HCT116 (cell line): Measurements from ENCODE around the gene HDGF. TPM values are rescaled to one million over a fixed set of nuclear protein-coding genes. Genes with fewer than 3 reads are reported as not detected.
A peak's percentile ranks its signal among the peaks of the same experiment; 100 is the strongest.

Experiments
- ATAC-seq: fragments of 200-7000 bp; cut with Tn5 transposase; 2 replicates; pipeline ENCODE4 v1.9.1; 2020; ENCODE audit warnings: mild to moderate bottlenecking, moderate library complexity
- BruUV-seq: library from RNA; stranded (reverse); fragments of 400-500 nt; replicated peaks from 2 replicates; lab custom pipeline; 2021; lab: Mats Ljungman, UMichigan
- CTCF ChIA-PET: fragments of 300-600 bp; sonication (Branson Sonifier 250); formaldehyde crosslinking; loops from one replicate; lab custom pipeline; 2021; ENCODE audit warnings: antibody characterized with exemption; lab: Charles Lee
- POLR2A ChIA-PET: fragments of 300-600, 350-600 bp; sonication (Branson Sonifier 250); formaldehyde crosslinking; loops from one replicate; lab custom pipeline; 2021; ENCODE audit warnings: antibody characterized with exemption; lab: Charles Lee
- RAD21 ChIA-PET, 2 experiments: fragments of 300-600 bp; sonication (Branson Sonifier 250); formaldehyde crosslinking; loops; one replicate each; lab custom pipeline; 2023; ENCODE audit warnings: low total read pairs in 2 of 2; ENCODE audit not compliant: uncharacterized antibody in 2 of 2, unreplicated experiment in 2 of 2, low non-redundant PET in 1 of 2; lab: Charles Lee
- DNase-seq: peaks from one replicate; pipeline ENCODE4 v3.0.0-alpha.2; 2010; ENCODE audit warnings: low read depth, low spot score
- H2AFZ ChIP-seq: fragments of 200-600 bp; shearing (Covaris generic), sonication (generic); 2 replicates; pipeline ENCODE4 v1.6.1; 2017; ENCODE audit warnings: low read depth, mixed run types, mixed read lengths, antibody characterized with exemption, low read length; ENCODE audit not compliant: poor library complexity, severe bottlenecking
- H3K27ac ChIP-seq: 2 replicates; pipeline ENCODE4 v1.5.1; 2012; ENCODE audit warnings: low read depth, low read length
- H3K27me3 ChIP-seq: fragments of 200-600 bp; sonication (generic); 2 replicates; pipeline ENCODE4 v1.6.1; 2016; ENCODE audit warnings: mixed run types, low read length, mixed read lengths; ENCODE audit not compliant: insufficient read depth
- H3K36me3 ChIP-seq, 2 experiments: fragments of 200-500 bp in 1 of 2; fragments of 200-600 bp in 1 of 2; sonication (Bioruptor generic) in 1 of 2; sonication (generic) in 1 of 2; 2 replicates each; pipeline versions ENCODE4 v1.5.1 to v1.6.1; 2014 to 2016; ENCODE audit warnings: low read length in 2 of 2, inconsistent platforms in 1 of 2, mixed read lengths in 1 of 2, mixed run types in 1 of 2; ENCODE audit not compliant: insufficient read depth in 2 of 2, control insufficient read depth in 1 of 2
- H3K4me1 ChIP-seq, 2 experiments: fragments of 200-600 bp in 1 of 2; sonication (generic) in 1 of 2; 2 replicates each; pipeline versions ENCODE4 v1.5.1 to v1.6.1; 2012 to 2017; ENCODE audit warnings: low read length in 2 of 2, inconsistent platforms in 1 of 2, mild to moderate bottlenecking in 1 of 2, mixed read lengths in 1 of 2, mixed run types in 1 of 2, moderate library complexity in 1 of 2; ENCODE audit not compliant: insufficient read depth in 2 of 2, control insufficient read depth in 1 of 2
- H3K4me2 ChIP-seq: fragments of 200-600 bp; sonication (generic); 2 replicates; pipeline ENCODE4 v1.6.1; 2017; ENCODE audit warnings: mixed run types, low read length, mixed read lengths
- H3K4me3 ChIP-seq, 2 experiments: fragments of 200-600 bp in 1 of 2; sonication (generic) in 1 of 2; replicated peaks in 1 of 2; 2 replicates each; pipeline ENCODE4 v1.5.1; 2011 to 2016; ENCODE audit warnings: low read length in 2 of 2, control low read depth in 1 of 2, low read depth in 1 of 2, mild to moderate bottlenecking in 1 of 2, mixed read lengths in 1 of 2, mixed run types in 1 of 2
- H3K79me2 ChIP-seq: fragments of 200-600 bp; sonication (generic); 2 replicates; pipeline ENCODE4 v1.6.1; 2017; ENCODE audit warnings: mild to moderate bottlenecking, mixed run types, low read length, moderate library complexity, mixed read lengths; ENCODE audit not compliant: insufficient read depth
- H3K9ac ChIP-seq: fragments of 200-600 bp; sonication (generic); 2 replicates; pipeline ENCODE4 v1.6.1; 2016; ENCODE audit warnings: low read length, mixed read lengths
- H3K9me2 ChIP-seq: fragments of 200-600 bp; sonication (generic), shearing (Covaris generic); 2 replicates; pipeline ENCODE4 v1.6.1; 2017; ENCODE audit warnings: mixed run types, mild to moderate bottlenecking, moderate library complexity; ENCODE audit not compliant: insufficient read depth
- H3K9me3 ChIP-seq, 2 experiments: fragments of 200-500 bp in 1 of 2; fragments of 200-600 bp in 1 of 2; sonication (Bioruptor generic) in 1 of 2; sonication (generic) in 1 of 2; 2 replicates each; pipeline ENCODE4 v1.6.1; 2014 to 2017; ENCODE audit warnings: low read length in 2 of 2, mixed read lengths in 2 of 2, inconsistent platforms in 1 of 2, low read depth in 1 of 2, mild to moderate bottlenecking in 1 of 2, mixed run types in 1 of 2, moderate library complexity in 1 of 2; ENCODE audit not compliant: control insufficient read depth in 1 of 2, insufficient read depth in 1 of 2
- H4K20me1 ChIP-seq: fragments of 200-600 bp; sonication (generic), shearing (Covaris generic); 2 replicates; pipeline ENCODE4 v1.6.1; 2017; ENCODE audit warnings: mixed run types, mild to moderate bottlenecking, moderate library complexity; ENCODE audit not compliant: insufficient read depth
- CBX3 ChIP-seq: IDR thresholded peaks from 2 replicates; pipeline ENCODE4 v1.6.1; 2012; ENCODE audit warnings: low read depth
- EGR1 ChIP-seq: IDR thresholded peaks from 2 replicates; pipeline ENCODE4 v1.6.1; 2012; ENCODE audit warnings: low read depth
- ELF1 ChIP-seq: IDR thresholded peaks from 2 replicates; pipeline ENCODE4 v1.6.1; 2012; ENCODE audit warnings: low read depth, borderline replicate concordance
- EZH2phosphoT487 ChIP-seq: fragments of 200-600 bp; IDR thresholded peaks from 2 replicates; pipeline ENCODE4 v1.6.1; 2018; ENCODE audit warnings: antibody characterized with exemption, borderline replicate concordance
- FOSL1 ChIP-seq: IDR thresholded peaks from 2 replicates; pipeline ENCODE4 v1.6.1; 2012; ENCODE audit warnings: low read depth
- JUND ChIP-seq: IDR thresholded peaks from 2 replicates; pipeline ENCODE4 v1.6.1; 2012
- POLR2A ChIP-seq: IDR thresholded peaks from 2 replicates; pipeline ENCODE4 v1.7.0; 2011; ENCODE audit warnings: borderline replicate concordance; ENCODE audit not compliant: insufficient read depth, insufficient read length; ENCODE audit errors: extremely low read depth
- POLR2AphosphoS5 ChIP-seq: IDR thresholded peaks from 2 replicates; pipeline ENCODE4 v1.6.1; 2011; ENCODE audit warnings: mild to moderate bottlenecking, low read depth, low read length, moderate library complexity
- RAD21 ChIP-seq: IDR thresholded peaks from 2 replicates; pipeline ENCODE4 v1.6.1; 2012; ENCODE audit warnings: low read depth, mild to moderate bottlenecking
- SIN3A ChIP-seq: IDR thresholded peaks from 2 replicates; pipeline ENCODE4 v1.6.1; 2012; ENCODE audit warnings: low read depth
- SP1 ChIP-seq: IDR thresholded peaks from 2 replicates; pipeline ENCODE4 v1.6.1; 2012; ENCODE audit warnings: low read depth
- TCF7L2 ChIP-seq: IDR thresholded peaks from 2 replicates; pipeline ENCODE4 v1.7.0; 2011; ENCODE audit warnings: borderline replicate concordance, inconsistent platforms; ENCODE audit not compliant: insufficient read depth, insufficient read length; ENCODE audit errors: extremely low read depth
- YY1 ChIP-seq: IDR thresholded peaks from 2 replicates; pipeline ENCODE4 v1.6.1; 2011; ENCODE audit warnings: low read length, low read depth, moderate library complexity, mild to moderate bottlenecking; ENCODE audit not compliant: insufficient replicate concordance; ENCODE audit errors: extremely low read depth
- ZFX ChIP-seq: fragments of 450-650 bp; IDR thresholded peaks from 2 replicates; pipeline ENCODE4 v1.6.1; 2017
- ZNF274 ChIP-seq: fragments of 200-500 bp; sonication (Bioruptor generic); IDR thresholded peaks from 2 replicates; pipeline ENCODE4 v1.6.1; 2014; ENCODE audit warnings: mild to moderate bottlenecking, low read depth, low read length, inconsistent platforms
- intact Hi-C: fragments of 100-400 bp; cut with micrococcal nuclease; formaldehyde crosslinking; loops from 2 replicates; pipeline ENCODE4 v1.10.0; 2022
- total RNA-seq: library from RNA; stranded (reverse); gene quantifications from one replicate; pipeline ENCODE4 v1.2.1, GENCODE V29; 2021; ENCODE audit not compliant: unreplicated experiment
- TF ChIP-seq, protein P1 (sequence below): IDR thresholded peaks from 2 replicates; pipeline ENCODE4 v1.6.1; 2011; ENCODE audit warnings: mild to moderate bottlenecking, low read length, moderate library complexity; ENCODE audit not compliant: insufficient replicate concordance; ENCODE audit errors: extremely low read depth
- TF ChIP-seq, protein P2 (sequence below): IDR thresholded peaks from 2 replicates; pipeline ENCODE4 v1.6.1; 2012
- TF ChIP-seq, protein P3 (sequence below): IDR thresholded peaks from 2 replicates; pipeline ENCODE4 v1.6.1; 2012
- TF ChIP-seq, protein P4 (sequence below): IDR thresholded peaks from 2 replicates; pipeline ENCODE4 v1.6.1; 2012; ENCODE audit warnings: low read depth

HDGF gene
- total RNA-seq, 1 experiment from 2014 or later: 304 TPM

DNA sequence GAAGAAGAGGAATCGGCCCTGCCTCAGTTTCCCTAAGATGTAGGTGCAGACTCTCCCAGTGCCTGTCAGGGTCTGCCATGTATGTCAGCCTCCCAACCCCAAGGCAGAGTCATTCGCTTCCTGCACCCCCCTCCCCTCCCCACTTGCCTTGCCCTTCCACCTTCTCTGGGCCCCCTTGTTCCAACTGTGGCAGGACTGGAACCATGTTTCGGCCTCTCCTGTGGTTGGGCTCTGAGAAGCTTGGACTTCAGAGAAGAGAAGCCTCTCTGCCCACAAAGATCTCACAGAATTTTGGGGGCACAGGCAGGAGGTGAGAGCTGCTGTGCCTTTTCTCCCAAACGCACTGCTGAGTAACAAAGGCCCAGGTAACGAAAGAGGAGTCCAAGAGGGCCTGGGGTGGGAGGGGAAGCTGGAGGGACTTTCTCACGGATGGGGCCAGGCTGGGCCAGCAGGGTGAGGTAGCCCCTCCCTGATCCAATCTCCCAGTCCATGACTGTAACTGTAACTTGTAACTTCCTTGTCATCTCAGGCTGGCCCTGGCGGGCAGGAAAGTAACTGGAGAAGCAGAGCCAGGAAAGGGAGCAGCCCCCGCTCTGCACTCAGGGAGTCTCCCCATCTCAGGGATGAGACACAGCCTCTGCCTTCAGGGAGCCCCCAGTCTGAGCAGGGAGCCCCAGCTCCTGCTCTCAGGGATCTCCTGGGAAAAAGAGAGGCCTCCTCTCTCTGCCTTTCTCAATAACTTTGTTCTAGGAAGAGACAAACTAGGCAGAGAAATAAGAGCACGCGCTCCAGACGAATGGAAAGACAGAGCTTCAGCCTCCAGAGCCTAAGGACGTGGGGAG, 57.4 kb downstream of the HDGF start:
- Histone ChIP-seq H3K9ac (peak overlapping the region; percentile 55), H3K36me3 (peaks cover 6% of the 10 kb centered on the region in 2 experiments; a peak in 3 of 4 replicates), H3K4me2 (peak overlapping the region; percentile 84), H3K27me3 (no peaks in the 10 kb centered on the region), H3K27ac (peak overlapping the region; percentile 72), H2AFZ (no peak overlapping the region), H4K20me1 (no peaks in the 10 kb centered on the region), H3K9me2 (no peaks in the 10 kb centered on the region), H3K79me2 (no peaks in the 10 kb centered on the region), H3K4me3 (no peak overlapping the region), H3K9me3 (no peaks in the 10 kb centered on the region), H3K4me1 (peaks cover 51 to 57% of the 10 kb centered on the region in 2 experiments)
- POLR2A ChIA-PET: interaction anchor here (0.7 to 4.1 kb wide), 2 partner anchors 10 to 32 kb away, joined by 3 to 36 read pairs; partner anchors contain the start of gene CRABP2
- RAD21 ChIA-PET: no interaction called here
- CTCF ChIA-PET: interaction anchor here (1.0 to 10.0 kb wide), 3 partner anchors 14 to 233 kb away, joined by 3 to 310 read pairs (median 9); partner anchors contain the start of gene CRABP2
- intact Hi-C loops: no loop called here
- no TSS peak for BruUV-seq
- TF ChIP-seq YY1: no peak
- no peak for TF ChIP-seq TCF7L2
- TF ChIP-seq, protein P1, sequence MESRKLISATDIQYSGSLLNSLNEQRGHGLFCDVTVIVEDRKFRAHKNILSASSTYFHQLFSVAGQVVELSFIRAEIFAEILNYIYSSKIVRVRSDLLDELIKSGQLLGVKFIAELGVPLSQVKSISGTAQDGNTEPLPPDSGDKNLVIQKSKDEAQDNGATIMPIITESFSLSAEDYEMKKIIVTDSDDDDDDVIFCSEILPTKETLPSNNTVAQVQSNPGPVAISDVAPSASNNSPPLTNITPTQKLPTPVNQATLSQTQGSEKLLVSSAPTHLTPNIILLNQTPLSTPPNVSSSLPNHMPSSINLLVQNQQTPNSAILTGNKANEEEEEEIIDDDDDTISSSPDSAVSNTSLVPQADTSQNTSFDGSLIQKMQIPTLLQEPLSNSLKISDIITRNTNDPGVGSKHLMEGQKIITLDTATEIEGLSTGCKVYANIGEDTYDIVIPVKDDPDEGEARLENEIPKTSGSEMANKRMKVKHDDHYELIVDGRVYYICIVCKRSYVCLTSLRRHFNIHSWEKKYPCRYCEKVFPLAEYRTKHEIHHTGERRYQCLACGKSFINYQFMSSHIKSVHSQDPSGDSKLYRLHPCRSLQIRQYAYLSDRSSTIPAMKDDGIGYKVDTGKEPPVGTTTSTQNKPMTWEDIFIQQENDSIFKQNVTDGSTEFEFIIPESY: no peak
- TF ChIP-seq, protein P2, sequence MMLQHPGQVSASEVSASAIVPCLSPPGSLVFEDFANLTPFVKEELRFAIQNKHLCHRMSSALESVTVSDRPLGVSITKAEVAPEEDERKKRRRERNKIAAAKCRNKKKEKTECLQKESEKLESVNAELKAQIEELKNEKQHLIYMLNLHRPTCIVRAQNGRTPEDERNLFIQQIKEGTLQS: no peak
- TF ChIP-seq, protein P3, sequence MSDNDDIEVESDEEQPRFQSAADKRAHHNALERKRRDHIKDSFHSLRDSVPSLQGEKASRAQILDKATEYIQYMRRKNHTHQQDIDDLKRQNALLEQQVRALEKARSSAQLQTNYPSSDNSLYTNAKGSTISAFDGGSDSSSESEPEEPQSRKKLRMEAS: no peak
- TF ChIP-seq CBX3: no peak
- TF ChIP-seq EGR1: no peak
- TF ChIP-seq RAD21: no peak
- no peak for TF ChIP-seq ZNF274
- TF ChIP-seq, protein P4, sequence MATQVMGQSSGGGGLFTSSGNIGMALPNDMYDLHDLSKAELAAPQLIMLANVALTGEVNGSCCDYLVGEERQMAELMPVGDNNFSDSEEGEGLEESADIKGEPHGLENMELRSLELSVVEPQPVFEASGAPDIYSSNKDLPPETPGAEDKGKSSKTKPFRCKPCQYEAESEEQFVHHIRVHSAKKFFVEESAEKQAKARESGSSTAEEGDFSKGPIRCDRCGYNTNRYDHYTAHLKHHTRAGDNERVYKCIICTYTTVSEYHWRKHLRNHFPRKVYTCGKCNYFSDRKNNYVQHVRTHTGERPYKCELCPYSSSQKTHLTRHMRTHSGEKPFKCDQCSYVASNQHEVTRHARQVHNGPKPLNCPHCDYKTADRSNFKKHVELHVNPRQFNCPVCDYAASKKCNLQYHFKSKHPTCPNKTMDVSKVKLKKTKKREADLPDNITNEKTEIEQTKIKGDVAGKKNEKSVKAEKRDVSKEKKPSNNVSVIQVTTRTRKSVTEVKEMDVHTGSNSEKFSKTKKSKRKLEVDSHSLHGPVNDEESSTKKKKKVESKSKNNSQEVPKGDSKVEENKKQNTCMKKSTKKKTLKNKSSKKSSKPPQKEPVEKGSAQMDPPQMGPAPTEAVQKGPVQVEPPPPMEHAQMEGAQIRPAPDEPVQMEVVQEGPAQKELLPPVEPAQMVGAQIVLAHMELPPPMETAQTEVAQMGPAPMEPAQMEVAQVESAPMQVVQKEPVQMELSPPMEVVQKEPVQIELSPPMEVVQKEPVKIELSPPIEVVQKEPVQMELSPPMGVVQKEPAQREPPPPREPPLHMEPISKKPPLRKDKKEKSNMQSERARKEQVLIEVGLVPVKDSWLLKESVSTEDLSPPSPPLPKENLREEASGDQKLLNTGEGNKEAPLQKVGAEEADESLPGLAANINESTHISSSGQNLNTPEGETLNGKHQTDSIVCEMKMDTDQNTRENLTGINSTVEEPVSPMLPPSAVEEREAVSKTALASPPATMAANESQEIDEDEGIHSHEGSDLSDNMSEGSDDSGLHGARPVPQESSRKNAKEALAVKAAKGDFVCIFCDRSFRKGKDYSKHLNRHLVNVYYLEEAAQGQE: no peak
- TF ChIP-seq ZFX: no peak
- no peak for TF ChIP-seq SIN3A
- TF ChIP-seq ELF1: no peak
- no peak for TF ChIP-seq SP1
- TF ChIP-seq POLR2AphosphoS5: no peak
- no peak for TF ChIP-seq JUND
- TF ChIP-seq POLR2A: no peak
- TF ChIP-seq EZH2phosphoT487: no peak
- TF ChIP-seq FOSL1: no peak
- no peak for ATAC-seq
- no peak for DNase-seq
